Loucy (cell line): ENCODE results near the gene HOXB9.

Source experiments
- CTCF ChIP-seq: fragments of 200-600 bp; sonication (generic); conservative IDR thresholded peaks from 2 replicates; pipeline ENCODE4 v1.5.1; 2014; ENCODE audit warnings: mild to moderate bottlenecking, antibody characterized with exemption, low read length
- EZH2phosphoT487 ChIP-seq: fragments of 200-600 bp; IDR thresholded peaks from 2 replicates; pipeline ENCODE4 v1.6.1; 2018; ENCODE audit warnings: antibody characterized with exemption, mild to moderate bottlenecking, moderate library complexity, borderline replicate concordance

DNA sequence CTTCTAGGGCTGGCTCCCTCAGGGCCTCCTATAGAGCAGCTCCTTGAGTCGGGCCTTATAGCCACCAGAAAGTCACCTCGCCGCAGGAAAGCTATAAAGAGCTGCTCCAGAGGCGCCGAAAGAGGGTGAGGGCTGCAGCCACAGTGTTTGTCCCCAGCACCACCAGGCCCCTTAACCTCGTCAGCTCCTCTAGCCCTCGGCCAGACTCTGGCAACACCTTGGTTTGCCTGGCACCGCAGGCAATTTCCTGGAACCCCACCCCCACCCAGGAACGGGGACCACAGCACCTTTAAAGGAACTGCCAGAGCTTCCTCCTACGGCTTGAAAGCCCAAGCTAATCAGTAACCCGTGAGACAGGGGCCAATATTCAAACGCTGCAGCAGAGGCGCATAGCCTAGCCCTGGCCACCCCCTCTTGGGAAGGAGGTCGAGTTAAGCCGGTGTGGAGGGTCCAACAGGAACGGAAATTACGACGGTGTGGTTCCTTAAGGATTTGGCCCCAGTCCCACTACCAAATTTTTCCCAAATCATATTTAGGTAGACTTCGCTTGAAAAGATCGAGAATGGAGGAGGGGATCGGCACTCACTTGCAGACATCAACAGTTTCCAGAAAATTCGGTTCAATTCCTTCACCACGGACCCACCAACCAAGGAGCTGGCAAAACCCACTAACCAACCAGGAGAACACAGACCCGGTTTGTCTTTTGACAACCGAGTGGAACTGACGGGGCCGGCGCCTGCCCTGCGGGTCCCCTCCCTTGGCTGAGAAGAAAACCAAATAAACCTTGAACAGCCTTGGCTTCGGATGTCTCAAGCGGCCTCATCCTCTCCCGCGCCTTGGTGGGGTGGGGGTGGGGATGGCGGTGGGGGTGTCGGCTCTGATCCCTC, 24.4 kb downstream of the HOXB9 start:
- no peak for TF ChIP-seq CTCF
- no peak for TF ChIP-seq EZH2phosphoT487
